Astrocyte (in vitro differentiated cells and primary cell): ENCODE results near the gene KIF24. TPM values are rescaled to one million over a fixed set of nuclear protein-coding genes. Genes with fewer than 3 reads are reported as not detected.

Source experiments
- DNase-seq: peaks from one replicate; pipeline ENCODE4 v3.0.0-alpha.2; 2010; ENCODE audit warnings: low read depth
- FAIRE-seq: peaks from 2 replicates; lab custom pipeline; 2011; peaks lifted over from hg19 to GRCh38; lab: Jason Lieb, UNC
- H2AFZ ChIP-seq: 2 replicates; pipeline ENCODE4 v1.6.0; 2012; ENCODE audit warnings: low read depth, low read length, inconsistent platforms
- H3K27ac ChIP-seq: 2 replicates; pipeline ENCODE4 v1.5.1; 2011; ENCODE audit warnings: low read depth, low read length, inconsistent platforms
- H3K27me3 ChIP-seq: 2 replicates; pipeline ENCODE4 v1.6.0; 2011; ENCODE audit warnings: low read length, inconsistent platforms; ENCODE audit not compliant: insufficient read depth
- H3K36me3 ChIP-seq: 2 replicates; pipeline ENCODE4 v1.5.1; 2011; ENCODE audit warnings: low read length, inconsistent platforms; ENCODE audit not compliant: insufficient read depth
- H3K4me1 ChIP-seq: 2 replicates; pipeline ENCODE4 v1.5.1; 2011; ENCODE audit warnings: low read length, inconsistent platforms; ENCODE audit not compliant: insufficient read depth
- H3K4me2 ChIP-seq: 2 replicates; pipeline ENCODE4 v1.6.0; 2012; ENCODE audit warnings: low read length, inconsistent platforms
- H3K4me3 ChIP-seq: 2 replicates; pipeline ENCODE4 v1.5.1; 2011; ENCODE audit warnings: low read depth, mild to moderate bottlenecking, low read length, inconsistent platforms; ENCODE audit not compliant: insufficient read depth
- H3K79me2 ChIP-seq: 2 replicates; pipeline ENCODE4 v1.6.0; 2012; ENCODE audit warnings: mild to moderate bottlenecking, low read length, inconsistent platforms; ENCODE audit not compliant: insufficient read depth
- H3K9ac ChIP-seq: 2 replicates; pipeline ENCODE4 v1.6.0; 2012; ENCODE audit warnings: mild to moderate bottlenecking, low read length, inconsistent platforms
- H3K9me3 ChIP-seq: 2 replicates; pipeline ENCODE4 v1.5.1; 2012; ENCODE audit warnings: low read depth, mild to moderate bottlenecking, low read length, inconsistent platforms; ENCODE audit not compliant: insufficient read depth
- H4K20me1 ChIP-seq: 2 replicates; pipeline ENCODE4 v1.6.0; 2012; ENCODE audit warnings: low read length, inconsistent platforms; ENCODE audit not compliant: insufficient read depth
- H3K27ac Mint-ChIP-seq: one replicate; pipeline ENCODE4 v1.8.0; 2021; ENCODE audit warnings: mild to moderate bottlenecking, mixed read lengths; ENCODE audit not compliant: unreplicated experiment
- H3K27me3 Mint-ChIP-seq: one replicate; pipeline ENCODE4 v1.8.0; 2021; ENCODE audit warnings: low read depth, mixed read lengths; ENCODE audit not compliant: unreplicated experiment
- H3K36me3 Mint-ChIP-seq: one replicate; pipeline ENCODE4 v1.8.0; 2021; ENCODE audit warnings: low read depth, mixed read lengths; ENCODE audit not compliant: unreplicated experiment
- H3K4me1 Mint-ChIP-seq: one replicate; pipeline ENCODE4 v1.8.0; 2021; ENCODE audit warnings: low read depth, mixed read lengths; ENCODE audit not compliant: unreplicated experiment
- H3K4me3 Mint-ChIP-seq: one replicate; pipeline ENCODE4 v1.8.0; 2021; ENCODE audit warnings: mild to moderate bottlenecking, moderate library complexity, mixed read lengths; ENCODE audit not compliant: unreplicated experiment
- H3K9me3 Mint-ChIP-seq: one replicate; pipeline ENCODE4 v1.8.0; 2021; ENCODE audit warnings: mild to moderate bottlenecking, mixed read lengths; ENCODE audit not compliant: unreplicated experiment
- EZH2 ChIP-seq: IDR thresholded peaks from 2 replicates; pipeline ENCODE4 v1.6.1; 2012; ENCODE audit warnings: mild to moderate bottlenecking, low read length, inconsistent platforms; ENCODE audit not compliant: insufficient read depth
- total RNA-seq: library from RNA; stranded (reverse); gene quantifications from 2 replicates; pipeline ENCODE4 v1.2.1, GENCODE V29; 2021
- TF ChIP-seq, protein P1 (sequence below): IDR thresholded peaks from 2 replicates; pipeline ENCODE4 v1.5.1; 2011; ENCODE audit warnings: low read depth, mild to moderate bottlenecking, inconsistent platforms, low read length, moderate library complexity; ENCODE audit not compliant: insufficient read depth

KIF24 gene
- total RNA-seq, 1 donor from 2014 or later: 0.86 TPM

DNA sequence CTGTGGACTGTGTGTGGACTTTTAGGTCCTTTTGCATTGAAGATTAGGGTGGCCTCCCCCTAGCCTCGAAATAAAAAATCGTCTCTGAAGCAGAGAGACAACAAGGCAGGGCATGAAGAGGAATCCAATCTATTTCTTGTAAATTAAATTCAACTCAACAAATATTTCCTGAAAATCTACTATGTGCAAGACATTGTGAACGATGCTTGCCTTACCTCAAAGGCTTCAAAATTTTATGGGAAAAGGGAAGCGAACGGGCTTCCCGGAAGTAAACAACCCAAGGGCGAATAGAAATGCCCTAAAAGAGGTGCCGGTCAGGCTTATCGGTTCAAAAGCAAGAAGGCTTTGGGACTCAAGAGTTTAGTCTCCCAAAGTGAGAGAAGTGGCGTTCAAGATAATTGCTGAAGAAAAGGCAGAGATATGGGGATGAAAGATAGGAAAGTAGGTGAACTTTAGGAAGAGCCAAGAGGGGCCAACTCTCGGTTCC is 525 bp downstream of the KIF24 start:
- Mint-ChIP-seq H3K4me1 (peaks cover 7% of the 10 kb centered on the region), H3K27ac (peak overlapping the region; percentile 85), H3K9me3 (no peaks in the 10 kb centered on the region), H3K27me3 (no peaks in the 10 kb centered on the region), H3K4me3 (peak overlapping the region; percentile 97), H3K36me3 (no peaks in the 10 kb centered on the region)
- DNase-seq (no peak), FAIRE-seq (no peak)
- H3K4me2 ChIP-seq: peak overlapping the region; percentile 87
- H3K9me3 ChIP-seq: no peaks in the 10 kb centered on the region
- TF ChIP-seq, protein P1, sequence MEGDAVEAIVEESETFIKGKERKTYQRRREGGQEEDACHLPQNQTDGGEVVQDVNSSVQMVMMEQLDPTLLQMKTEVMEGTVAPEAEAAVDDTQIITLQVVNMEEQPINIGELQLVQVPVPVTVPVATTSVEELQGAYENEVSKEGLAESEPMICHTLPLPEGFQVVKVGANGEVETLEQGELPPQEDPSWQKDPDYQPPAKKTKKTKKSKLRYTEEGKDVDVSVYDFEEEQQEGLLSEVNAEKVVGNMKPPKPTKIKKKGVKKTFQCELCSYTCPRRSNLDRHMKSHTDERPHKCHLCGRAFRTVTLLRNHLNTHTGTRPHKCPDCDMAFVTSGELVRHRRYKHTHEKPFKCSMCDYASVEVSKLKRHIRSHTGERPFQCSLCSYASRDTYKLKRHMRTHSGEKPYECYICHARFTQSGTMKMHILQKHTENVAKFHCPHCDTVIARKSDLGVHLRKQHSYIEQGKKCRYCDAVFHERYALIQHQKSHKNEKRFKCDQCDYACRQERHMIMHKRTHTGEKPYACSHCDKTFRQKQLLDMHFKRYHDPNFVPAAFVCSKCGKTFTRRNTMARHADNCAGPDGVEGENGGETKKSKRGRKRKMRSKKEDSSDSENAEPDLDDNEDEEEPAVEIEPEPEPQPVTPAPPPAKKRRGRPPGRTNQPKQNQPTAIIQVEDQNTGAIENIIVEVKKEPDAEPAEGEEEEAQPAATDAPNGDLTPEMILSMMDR: no peak
- TF ChIP-seq EZH2: no peak
- H3K79me2 ChIP-seq: peaks cover 40% of the 10 kb centered on the region
- peaks cover 15% of the 10 kb centered on the region for H4K20me1 ChIP-seq
- H2AFZ ChIP-seq: peak overlapping the region; percentile 99
- H3K9ac ChIP-seq: peak overlapping the region; percentile 88
- peak overlapping the region; percentile 87 for H3K4me3 ChIP-seq
- H3K36me3 ChIP-seq: no peaks in the 10 kb centered on the region
- H3K27ac ChIP-seq: peak overlapping the region; percentile 86
- no peaks in the 10 kb centered on the region for H3K27me3 ChIP-seq
- H3K4me1 ChIP-seq: peaks cover 8% of the 10 kb centered on the region

DNA sequence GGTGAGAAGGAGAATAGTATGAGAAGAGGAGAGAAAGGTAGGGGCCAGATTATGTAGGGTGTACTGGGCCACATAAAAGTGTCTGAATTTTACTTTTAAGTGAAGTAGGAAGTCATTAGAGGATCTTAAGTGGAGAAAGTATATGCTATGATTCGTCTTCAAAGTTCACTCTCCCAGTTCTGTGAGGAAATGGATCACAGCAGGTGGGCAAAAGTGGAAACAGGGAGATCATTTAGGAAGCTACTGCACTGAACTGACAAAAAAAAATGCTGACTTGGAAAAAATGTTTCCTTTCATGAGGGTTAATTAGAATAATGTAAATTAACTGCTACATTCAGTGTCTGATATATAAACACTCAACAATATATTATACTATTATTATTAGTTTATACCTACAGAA is 2.4 kb downstream of the KIF24 start:
- Mint-ChIP-seq H3K4me1 (peaks cover 2% of the 10 kb centered on the region), H3K4me3 (no peak overlapping the region), H3K9me3 (no peaks in the 10 kb centered on the region), H3K27me3 (no peaks in the 10 kb centered on the region), H3K36me3 (no peaks in the 10 kb centered on the region), H3K27ac (no peak overlapping the region)
- Histone ChIP-seq H3K4me3 (no peak overlapping the region), H3K27ac (no peak overlapping the region), H2AFZ (no peak overlapping the region), H3K79me2 (peaks cover 32% of the 10 kb centered on the region), H3K9me3 (no peaks in the 10 kb centered on the region), H4K20me1 (no peaks in the 10 kb centered on the region), H3K27me3 (no peaks in the 10 kb centered on the region), H3K4me1 (peaks cover 8% of the 10 kb centered on the region), H3K36me3 (no peaks in the 10 kb centered on the region), H3K9ac (no peak overlapping the region), H3K4me2 (no peak overlapping the region)
- DNase-seq (no peak), FAIRE-seq (no peak)
- no peak for TF ChIP-seq EZH2
- TF ChIP-seq, protein P1: no peak

DNA sequence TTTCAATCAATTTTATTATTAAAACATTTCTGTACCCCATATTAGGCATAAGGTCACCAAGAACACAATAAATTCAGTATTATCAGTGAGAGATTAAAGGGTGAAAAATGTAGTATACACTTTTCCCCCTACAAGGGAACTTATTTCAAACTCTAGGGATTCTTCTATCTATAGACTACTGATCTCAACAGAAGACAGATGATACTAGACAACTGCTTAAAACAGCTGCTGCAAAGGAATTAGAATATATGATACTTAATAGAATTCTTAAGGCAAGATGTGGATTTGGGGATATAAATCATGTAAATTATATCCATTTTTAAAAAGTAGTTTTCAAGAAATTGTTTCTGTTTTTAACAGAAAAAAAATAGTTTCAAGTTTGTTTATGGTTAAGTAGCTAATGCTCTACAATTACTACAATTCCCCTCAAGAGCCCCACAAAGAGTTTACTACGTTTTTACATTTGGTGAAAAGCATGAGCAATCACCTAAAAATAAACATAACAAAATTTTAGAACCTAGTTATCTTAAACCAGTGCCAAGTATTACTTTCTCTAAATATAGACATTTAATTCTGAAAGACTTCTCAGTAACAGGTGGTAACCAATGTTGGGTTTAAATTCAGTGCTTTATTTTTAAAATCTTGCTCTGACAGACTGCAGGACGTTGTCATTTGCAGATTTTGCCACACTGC is 6.0 kb downstream of the KIF24 start:
- peaks cover 23% of the 10 kb centered on the region for H3K79me2 ChIP-seq
- H3K9ac ChIP-seq: no peak overlapping the region
- no peaks in the 10 kb centered on the region for H4K20me1 ChIP-seq
- H3K27me3 Mint-ChIP-seq: no peaks in the 10 kb centered on the region
- no peaks in the 10 kb centered on the region for H3K9me3 ChIP-seq
- H3K4me3 Mint-ChIP-seq: no peak overlapping the region
- H3K27me3 ChIP-seq: no peaks in the 10 kb centered on the region
- H3K27ac ChIP-seq: no peak overlapping the region
- DNase-seq: no peak
- no peaks in the 10 kb centered on the region for H3K36me3 ChIP-seq
- peaks cover 2% of the 10 kb centered on the region for H3K9me3 Mint-ChIP-seq
- no peak overlapping the region for H2AFZ ChIP-seq
- H3K4me1 Mint-ChIP-seq: peaks cover under 1% of the 10 kb centered on the region
- no peak overlapping the region for H3K4me2 ChIP-seq
- H3K27ac Mint-ChIP-seq: no peak overlapping the region
- TF ChIP-seq EZH2: no peak
- TF ChIP-seq, protein P1: no peak
- FAIRE-seq: no peak
- no peak overlapping the region for H3K4me3 ChIP-seq
- H3K4me1 ChIP-seq: peaks cover 3% of the 10 kb centered on the region
- H3K36me3 Mint-ChIP-seq: peaks cover 2% of the 10 kb centered on the region
